Caco-2 (cell line): Measurements from ENCODE around the gene PSD2. TPM values are rescaled to one million over a fixed set of nuclear protein-coding genes. Genes with fewer than 3 reads are reported as not detected.

Experiments
- BruUV-seq: library from RNA; stranded (reverse); fragments of 400-500 nt; replicated peaks from 2 replicates; lab custom pipeline; 2021; lab: Mats Ljungman, UMichigan
- CTCF ChIA-PET: fragments of 300-600 bp; sonication (Branson Sonifier 250); formaldehyde crosslinking; loops from one replicate; lab custom pipeline; 2022; ENCODE audit warnings: antibody characterized with exemption; lab: Charles Lee
- POLR2A ChIA-PET: fragments of 300-600 bp; sonication (Branson Sonifier 250); formaldehyde crosslinking; loops from one replicate; lab custom pipeline; 2022; ENCODE audit warnings: antibody characterized with exemption; lab: Charles Lee
- DNase-seq, 2 experiments: peaks; one replicate each; pipeline versions ENCODE4 v3.0.0 to v3.0.0-alpha.2; 2020 to 2022
- H3K27me3 ChIP-seq: replicated peaks from 2 replicates; pipeline ENCODE4 v1.6.0; 2011; ENCODE audit warnings: low read length; ENCODE audit not compliant: control insufficient read depth, insufficient read depth
- H3K36me3 ChIP-seq: 2 replicates; pipeline ENCODE4 v1.5.1; 2011; ENCODE audit warnings: low read length; ENCODE audit not compliant: control insufficient read depth, insufficient read depth
- H3K4me1 ChIP-seq: fragments of 250-450 bp; sonication (Bioruptor Pico); 2 replicates; pipeline ENCODE4 v1.5.1; 2020; ENCODE audit warnings: mild to moderate bottlenecking
- H3K4me3 ChIP-seq: 2 replicates; pipeline ENCODE4 v1.5.1; 2011; ENCODE audit warnings: low read depth, mild to moderate bottlenecking, control low read depth, low read length
- H3K9me3 ChIP-seq: fragments of 250-450 bp; sonication (Bioruptor Pico); 2 replicates; pipeline ENCODE4 v1.5.1; 2020; ENCODE audit warnings: mild to moderate bottlenecking, moderate library complexity
- H3K27ac Mint-ChIP-seq: one replicate; pipeline ENCODE4 v1.8.0; 2022; ENCODE audit warnings: mixed read lengths; ENCODE audit not compliant: unreplicated experiment
- H3K27me3 Mint-ChIP-seq: one replicate; pipeline ENCODE4 v1.8.0; 2022; ENCODE audit warnings: mixed read lengths; ENCODE audit not compliant: insufficient read depth, unreplicated experiment
- H3K36me3 Mint-ChIP-seq: one replicate; pipeline ENCODE4 v1.8.0; 2022; ENCODE audit warnings: mild to moderate bottlenecking, mixed read lengths; ENCODE audit not compliant: insufficient read depth, unreplicated experiment
- H3K4me1 Mint-ChIP-seq: one replicate; pipeline ENCODE4 v1.8.0; 2022; ENCODE audit warnings: low read depth, mixed read lengths; ENCODE audit not compliant: unreplicated experiment
- H3K4me3 Mint-ChIP-seq: one replicate; pipeline ENCODE4 v1.8.0; 2022; ENCODE audit warnings: mild to moderate bottlenecking, moderate library complexity, mixed read lengths; ENCODE audit not compliant: unreplicated experiment
- H3K9me3 Mint-ChIP-seq: one replicate; pipeline ENCODE4 v1.8.0; 2022; ENCODE audit warnings: mixed read lengths; ENCODE audit not compliant: unreplicated experiment
- intact Hi-C: fragments of 100-400 bp; cut with micrococcal nuclease; formaldehyde crosslinking; loops from one replicate; pipeline ENCODE4 v1.10.0; 2022; ENCODE audit not compliant: unreplicated experiment
- total RNA-seq: library from RNA; stranded (reverse); gene quantifications from 2 replicates; pipeline ENCODE4 v1.2.3, GENCODE V29; 2022
- TF ChIP-seq, protein P1 (sequence below), 2 experiments: fragments of 200-600 bp in 1 of 2; IDR thresholded peaks; 1 replicate in 1 of 2; 2 replicates in 1 of 2; pipeline versions ENCODE4 v1.5.1 to v1.8.0; 2011 to 2022; ENCODE audit warnings: antibody characterized with exemption in 1 of 2, control low read depth in 1 of 2, inconsistent platforms in 1 of 2, low read depth in 1 of 2, low read length in 1 of 2, mild to moderate bottlenecking in 1 of 2, moderate library complexity in 1 of 2; ENCODE audit not compliant: insufficient read depth in 1 of 2, severe bottlenecking in 1 of 2, unreplicated experiment in 1 of 2

Gene PSD2
- total RNA-seq, 1 experiment from 2014 or later = 0.09 TPM

DNA sequence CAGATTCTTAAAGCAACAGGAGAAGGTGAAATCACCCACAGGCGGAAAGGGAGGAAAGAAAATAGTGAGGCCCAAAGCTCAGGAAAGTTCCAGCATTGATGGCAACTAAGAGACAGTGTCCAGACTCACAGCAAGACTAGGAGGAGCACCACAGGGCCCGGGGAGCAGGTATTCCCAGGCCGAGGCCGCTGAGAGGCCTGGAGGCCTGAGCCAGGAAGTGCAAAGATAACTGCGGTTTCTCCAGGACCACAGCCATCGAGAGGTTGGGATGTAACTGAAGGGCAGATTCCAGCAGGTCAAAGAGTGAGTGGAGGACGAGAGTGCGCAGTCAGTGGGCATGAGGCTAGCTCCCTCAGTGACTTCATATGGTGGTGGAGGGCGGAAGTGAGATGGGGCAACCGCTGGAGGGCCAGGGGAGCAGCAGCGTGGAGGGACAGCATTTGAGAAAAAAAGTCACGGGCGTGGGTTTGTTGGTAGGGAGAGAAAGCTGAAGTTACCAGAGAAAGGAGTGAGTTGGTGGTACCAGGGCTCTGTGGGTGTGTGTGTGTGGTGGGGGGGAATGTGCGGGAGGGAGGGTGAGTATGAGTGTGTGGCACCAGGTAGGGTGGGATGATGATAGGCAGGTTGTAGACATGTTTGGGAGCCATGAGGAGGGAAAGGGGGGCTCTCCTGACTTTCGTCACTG lies 89.7 kb downstream of the PSD2 start:
- no TSS peak for BruUV-seq

GRCh38 chr5:139885857-139886208 lies 90.2 kb downstream of the PSD2 start:
- Mint-ChIP-seq H3K4me3 (no peak overlapping the region), H3K4me1 (no peaks in the 10 kb centered on the region), H3K27ac (no peak overlapping the region), H3K9me3 (no peaks in the 10 kb centered on the region), H3K27me3 (peaks cover 20% of the 10 kb centered on the region), H3K36me3 (no peaks in the 10 kb centered on the region)
- Histone ChIP-seq H3K4me1 (no peaks in the 10 kb centered on the region), H3K27me3 (no peaks in the 10 kb centered on the region), H3K4me3 (no peak overlapping the region), H3K36me3 (no peaks in the 10 kb centered on the region), H3K9me3 (no peaks in the 10 kb centered on the region)
- DNase-seq = no peak
- ChIA-PET CTCF (interaction anchor here (1.1 kb wide), 1 partner anchor 10 kb away, joined by 3 read pairs; no protein-coding TSS in a partner anchor), POLR2A (no interaction called here)
- BruUV-seq = no TSS peak
- TF ChIP-seq, protein P1, sequence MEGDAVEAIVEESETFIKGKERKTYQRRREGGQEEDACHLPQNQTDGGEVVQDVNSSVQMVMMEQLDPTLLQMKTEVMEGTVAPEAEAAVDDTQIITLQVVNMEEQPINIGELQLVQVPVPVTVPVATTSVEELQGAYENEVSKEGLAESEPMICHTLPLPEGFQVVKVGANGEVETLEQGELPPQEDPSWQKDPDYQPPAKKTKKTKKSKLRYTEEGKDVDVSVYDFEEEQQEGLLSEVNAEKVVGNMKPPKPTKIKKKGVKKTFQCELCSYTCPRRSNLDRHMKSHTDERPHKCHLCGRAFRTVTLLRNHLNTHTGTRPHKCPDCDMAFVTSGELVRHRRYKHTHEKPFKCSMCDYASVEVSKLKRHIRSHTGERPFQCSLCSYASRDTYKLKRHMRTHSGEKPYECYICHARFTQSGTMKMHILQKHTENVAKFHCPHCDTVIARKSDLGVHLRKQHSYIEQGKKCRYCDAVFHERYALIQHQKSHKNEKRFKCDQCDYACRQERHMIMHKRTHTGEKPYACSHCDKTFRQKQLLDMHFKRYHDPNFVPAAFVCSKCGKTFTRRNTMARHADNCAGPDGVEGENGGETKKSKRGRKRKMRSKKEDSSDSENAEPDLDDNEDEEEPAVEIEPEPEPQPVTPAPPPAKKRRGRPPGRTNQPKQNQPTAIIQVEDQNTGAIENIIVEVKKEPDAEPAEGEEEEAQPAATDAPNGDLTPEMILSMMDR (IDR thresholded peaks at IDR 0.05; ENCODE audit: insufficient read depth in 1 of 2, low read depth in 1 of 2, low read length in 1 of 2, severe bottlenecking in 1 of 2, unreplicated experiment in 1 of 2) = no peak
- intact Hi-C loops = no loop called here

More for the DNA sequence above, 89.7 kb downstream of the PSD2 start:
- no peaks in the 10 kb centered on the region for H3K9me3 ChIP-seq
- no peak overlapping the region for H3K4me3 ChIP-seq
- peaks cover 18% of the 10 kb centered on the region for H3K27me3 Mint-ChIP-seq
- H3K36me3 ChIP-seq = no peaks in the 10 kb centered on the region
- H3K4me1 ChIP-seq = no peaks in the 10 kb centered on the region
- TF ChIP-seq, protein P1 (IDR thresholded peaks at IDR 0.05; ENCODE audit: insufficient read depth in 1 of 2, low read depth in 1 of 2, low read length in 1 of 2, severe bottlenecking in 1 of 2, unreplicated experiment in 1 of 2) = no peak
- H3K9me3 Mint-ChIP-seq = no peaks in the 10 kb centered on the region
- no peaks in the 10 kb centered on the region for H3K36me3 Mint-ChIP-seq
- H3K4me3 Mint-ChIP-seq = no peak overlapping the region
- H3K27ac Mint-ChIP-seq = no peak overlapping the region
- POLR2A ChIA-PET = no interaction called here
- CTCF ChIA-PET = interaction anchor here (1.1 kb wide), 1 partner anchor 10 kb away, joined by 3 read pairs; no protein-coding TSS in a partner anchor
- H3K27me3 ChIP-seq = no peaks in the 10 kb centered on the region
- DNase-seq = no peak
- intact Hi-C loops = no loop called here
- no peaks in the 10 kb centered on the region for H3K4me1 Mint-ChIP-seq

GRCh38 chr5:139886213-139886612 lies 90.6 kb downstream of the PSD2 start:
- no peaks in the 10 kb centered on the region for H3K27me3 ChIP-seq
- no peaks in the 10 kb centered on the region for H3K9me3 ChIP-seq
- DNase-seq = no peak
- no peak overlapping the region for H3K27ac Mint-ChIP-seq
- H3K36me3 Mint-ChIP-seq = no peaks in the 10 kb centered on the region
- ChIA-PET CTCF (interaction anchor here (1.1 kb wide), 1 partner anchor 10 kb away, joined by 3 read pairs; no protein-coding TSS in a partner anchor), POLR2A (no interaction called here)
- intact Hi-C loops = no loop called here
- TF ChIP-seq, protein P1 (IDR thresholded peaks at IDR 0.05; ENCODE audit: insufficient read depth in 1 of 2, low read depth in 1 of 2, low read length in 1 of 2, severe bottlenecking in 1 of 2, unreplicated experiment in 1 of 2) = no peak
- H3K4me1 Mint-ChIP-seq = no peaks in the 10 kb centered on the region
- H3K4me1 ChIP-seq = no peaks in the 10 kb centered on the region
- no peaks in the 10 kb centered on the region for H3K9me3 Mint-ChIP-seq
- no TSS peak for BruUV-seq
- H3K36me3 ChIP-seq = no peaks in the 10 kb centered on the region
- no peak overlapping the region for H3K4me3 Mint-ChIP-seq
- H3K27me3 Mint-ChIP-seq = peaks cover 20% of the 10 kb centered on the region
- H3K4me3 ChIP-seq = no peak overlapping the region
